AG09319 (cell line): ENCODE measurements around the gene LTB4R2.

Experiments
- DNase-seq: peaks from one replicate; pipeline ENCODE4 v3.0.0-alpha.2; 2010; ENCODE audit warnings: low read depth; ENCODE audit errors: extremely low read depth
- CTCF ChIP-seq: IDR thresholded peaks from 2 replicates; pipeline ENCODE4 v1.5.1; 2011; ENCODE audit warnings: low read depth, mild to moderate bottlenecking, inconsistent platforms, low read length, moderate library complexity

Gene LTB4R2

GRCh38 chr14:24339284-24340151, 29.6 kb downstream of the LTB4R2 start, which contains the start of gene RIPK3:
Gene RIPK3 (minus strand): TSS chr14:24339991. CDS start chr14:24339826, 165 bp downstream.
- TF ChIP-seq CTCF = no peak
- no peak for DNase-seq

- TF ChIP-seq CTCF = no peak
- no peak for DNase-seq
Observed at GRCh38 chr14:24340606-24341005, 30.7 kb downstream of the LTB4R2 start.

- TF ChIP-seq CTCF = no peak
- no peak for DNase-seq
Observed at GRCh38 chr14:24342889-24343288, 32.9 kb downstream of the LTB4R2 start.

- no peak for TF ChIP-seq CTCF
- no peak for DNase-seq
Observed at GRCh38 chr14:24343795-24344660, 34.1 kb downstream of the LTB4R2 start.

- TF ChIP-seq CTCF = no peak
- DNase-seq = no peak
Observed at GRCh38 chr14:24347134-24347533, 37.2 kb downstream of the LTB4R2 start.

GRCh38 chr14:24348186-24348585, 38.2 kb downstream of the LTB4R2 start:
- TF ChIP-seq CTCF = no peak
- DNase-seq = no peak

GRCh38 chr14:24349742-24350141, 39.8 kb downstream of the LTB4R2 start:
- no peak for TF ChIP-seq CTCF
- no peak for DNase-seq
